NCI-H226 (cell line): ENCODE results near the gene KCNAB1.

Experiments used
- DNase-seq: peaks from one replicate; pipeline ENCODE4 v3.0.0-alpha.2; 2015

The KCNAB1 gene

GRCh38 chr3:156586905-156587759 is 466.8 kb downstream of the KCNAB1 start:
- DNase-seq = no peak

GRCh38 chr3:156587760-156588069 is 467.3 kb downstream of the KCNAB1 start:
- DNase-seq = no peak
